BLaER1 treated with 17β-estradiol and CSF1 and Interleukin-3, amounts not matched to agents 10 nM and 100 nM (cell line): Measurements from ENCODE around the gene MTX1.

Experiments used
- H3K27ac ChIP-seq, 11 experiments: shearing (Covaris generic); formaldehyde crosslinking; 2 replicates each; pipeline ENCODE4 v1.8.1; 2022
- H3K27me3 ChIP-seq, 11 experiments: shearing (Covaris generic); formaldehyde crosslinking; 2 replicates each; pipeline ENCODE4 v1.8.1; 2022
- H3K36me3 ChIP-seq, 11 experiments: shearing (Covaris generic); formaldehyde crosslinking; 2 replicates each; pipeline ENCODE4 v1.8.1; 2022
- H3K4me1 ChIP-seq, 10 experiments: shearing (Covaris generic); formaldehyde crosslinking; 2 replicates each; pipeline ENCODE4 v1.8.1; 2022
- H3K4me2 ChIP-seq, 11 experiments: shearing (Covaris generic); formaldehyde crosslinking; 2 replicates each; pipeline ENCODE4 v1.8.1; 2022
- H3K4me3 ChIP-seq, 10 experiments: shearing (Covaris generic); formaldehyde crosslinking; 2 replicates each; pipeline ENCODE4 v1.8.1; 2022
- H3K9ac ChIP-seq, 11 experiments: shearing (Covaris generic); formaldehyde crosslinking; 2 replicates each; pipeline ENCODE4 v1.8.1; 2022
- H3K9me3 ChIP-seq, 11 experiments: shearing (Covaris generic); formaldehyde crosslinking; replicated peaks in 1 of 11; 2 replicates each; pipeline ENCODE4 v1.8.1; 2022
- H4K20me1 ChIP-seq, 11 experiments: shearing (Covaris generic); formaldehyde crosslinking; 2 replicates each; pipeline ENCODE4 v1.8.1; 2022
- Cebpa-rat ChIP-seq, 11 experiments: shearing (Covaris generic); IDR thresholded peaks; 2 replicates each; pipeline ENCODE4 v1.8.1; 2022

The MTX1 gene

DNA sequence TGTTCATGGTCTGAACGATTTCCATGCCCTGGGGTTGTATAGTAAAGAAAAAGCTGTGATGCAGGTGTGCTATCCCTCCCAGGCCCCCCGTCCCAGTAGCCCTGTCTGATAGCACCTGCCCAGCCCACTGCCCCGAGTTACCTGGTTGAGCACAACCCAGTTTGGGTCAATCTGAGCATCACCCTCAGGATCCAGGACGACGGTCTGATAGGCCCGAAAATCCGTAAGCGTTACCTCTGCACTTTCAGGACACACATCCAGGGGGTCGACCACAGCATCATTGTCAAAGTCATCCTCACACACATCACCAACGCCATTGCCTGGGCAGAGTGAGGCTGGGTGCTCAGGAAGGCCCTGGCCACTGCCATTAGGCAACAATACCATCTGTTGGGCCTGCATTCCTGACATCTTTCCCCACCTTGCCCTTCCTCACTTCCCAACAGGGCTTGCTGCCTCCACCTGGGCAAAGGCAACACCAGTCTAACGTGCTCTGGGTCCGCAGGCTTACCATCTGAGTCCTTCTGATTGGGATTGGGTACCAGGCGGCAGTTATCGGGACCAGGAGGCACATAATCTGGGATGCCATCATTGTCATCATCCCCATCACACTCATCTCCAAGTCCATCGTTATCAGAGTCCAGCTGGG, 10.5 kb upstream of the MTX1 start:
- Histone ChIP-seq H3K27ac (no peak overlapping the region), H3K4me2 (no peak overlapping the region)

DNA sequence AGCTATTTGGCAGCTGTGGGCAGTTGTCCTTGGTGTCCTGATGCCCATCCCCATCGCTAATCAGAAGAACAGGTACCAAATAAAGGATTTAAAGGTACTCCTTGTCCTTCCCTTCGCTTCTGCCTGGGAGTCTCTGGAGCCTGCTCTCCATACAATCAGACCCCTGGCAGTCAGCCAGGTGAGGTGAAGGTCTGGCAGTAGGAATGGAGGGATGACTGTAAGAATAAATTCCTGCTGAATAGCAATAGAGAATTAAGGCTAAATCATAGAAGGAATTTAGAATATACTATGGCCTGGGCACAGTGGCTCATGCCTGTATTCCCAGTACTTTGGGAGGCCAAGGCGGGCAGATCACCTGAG, 10.0 kb upstream of the MTX1 start:
- Histone ChIP-seq H3K27me3 (no peaks in the 10 kb centered on the region), H3K27ac (no peak overlapping the region), H3K36me3 (peaks cover 0 to 36% (median 21%) of the 10 kb centered on the region in 11 experiments; a peak in 12 of 22 replicates), H3K4me1 (peaks cover 15 to 26% (median 22%) of the 10 kb centered on the region in 10 experiments), H3K9ac (no peak overlapping the region), H3K4me3 (no peak overlapping the region), H3K4me2 (no peak overlapping the region), H3K9me3 (no peaks in the 10 kb centered on the region), H4K20me1 (no peaks in the 10 kb centered on the region)
- TF ChIP-seq Cebpa-rat (IDR thresholded peaks at IDR 0.05), result no peak

More for the DNA sequence above, 10.5 kb upstream of the MTX1 start:
- TF ChIP-seq Cebpa-rat (IDR thresholded peaks at IDR 0.05), result no peak
- H3K4me3 ChIP-seq, result no peak overlapping the region
- no peaks in the 10 kb centered on the region for H3K27me3 ChIP-seq
- no peaks in the 10 kb centered on the region for H4K20me1 ChIP-seq
- H3K36me3 ChIP-seq, result peaks cover 0 to 36% (median 21%) of the 10 kb centered on the region in 11 experiments; a peak in 12 of 22 replicates
- H3K9me3 ChIP-seq, result no peaks in the 10 kb centered on the region
- peaks cover 19 to 32% (median 26%) of the 10 kb centered on the region in 10 experiments for H3K4me1 ChIP-seq
- no peak overlapping the region for H3K9ac ChIP-seq

DNA sequence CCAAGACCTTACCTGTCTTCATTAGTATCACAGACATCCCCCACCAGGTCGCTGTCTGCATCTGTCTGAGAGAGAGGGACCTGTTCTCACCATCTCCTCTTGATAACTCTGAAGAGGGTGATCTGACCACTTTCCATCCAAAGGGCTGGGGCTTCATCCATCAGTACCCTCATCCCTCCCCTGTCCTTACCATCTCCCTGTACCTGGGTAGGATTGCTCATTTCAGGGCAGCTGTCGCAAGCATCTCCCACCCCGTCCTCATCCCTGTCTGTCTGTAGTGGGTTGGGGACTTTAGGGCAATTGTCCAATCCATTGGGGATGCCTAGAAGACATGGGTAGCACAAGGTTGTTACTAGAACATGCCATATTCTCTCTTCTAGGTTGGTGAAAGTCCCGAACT, 8.7 kb upstream of the MTX1 start:
- H3K36me3 ChIP-seq, result peaks cover 0 to 36% (median 21%) of the 10 kb centered on the region in 11 experiments; a peak in 12 of 22 replicates

DNA sequence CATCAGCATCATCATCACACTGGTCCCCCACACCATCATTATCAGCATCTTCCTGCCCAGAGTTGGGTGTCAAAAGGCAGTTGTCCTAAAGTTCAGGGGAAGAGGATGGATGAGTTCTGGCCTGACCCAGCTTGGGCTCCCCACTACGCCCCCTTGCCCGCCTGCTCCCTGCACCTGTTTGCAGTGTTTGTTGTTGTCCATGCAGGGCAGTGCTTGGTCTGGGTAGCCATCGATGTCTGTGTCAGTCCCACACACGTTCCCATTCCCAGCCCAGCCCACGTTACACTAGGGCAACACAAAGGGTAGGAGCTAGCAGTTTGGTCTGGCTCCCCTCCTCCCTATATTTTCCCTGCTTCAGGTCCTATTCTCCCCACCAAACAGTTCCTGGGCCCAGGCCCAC, 7.6 kb upstream of the MTX1 start:
- H3K4me1 ChIP-seq, result peaks cover under 1 to 10% (median 5%) of the 10 kb centered on the region in 10 experiments; a peak in 16 of 20 replicates
- H3K4me3 ChIP-seq, result no peak overlapping the region
- peaks cover 0 to 36% (median 21%) of the 10 kb centered on the region in 11 experiments; a peak in 12 of 22 replicates for H3K36me3 ChIP-seq
- no peak overlapping the region for H3K27ac ChIP-seq
- no peak overlapping the region for H3K9ac ChIP-seq
- H3K9me3 ChIP-seq, result no peaks in the 10 kb centered on the region
- no peaks in the 10 kb centered on the region for H4K20me1 ChIP-seq
- H3K27me3 ChIP-seq, result no peaks in the 10 kb centered on the region
- TF ChIP-seq Cebpa-rat (IDR thresholded peaks at IDR 0.05), result no peak
- H3K4me2 ChIP-seq, result no peak overlapping the region

More for the DNA sequence above, 8.7 kb upstream of the MTX1 start:
- peaks cover 5 to 16% (median 12%) of the 10 kb centered on the region in 10 experiments; a peak in 16 of 20 replicates for H3K4me1 ChIP-seq
- H3K4me2 ChIP-seq, result no peak overlapping the region
- H3K27ac ChIP-seq, result no peak overlapping the region
- no peaks in the 10 kb centered on the region for H3K27me3 ChIP-seq
- no peak overlapping the region for H3K4me3 ChIP-seq
- H3K9ac ChIP-seq, result no peak overlapping the region
- no peak for TF ChIP-seq Cebpa-rat (IDR thresholded peaks at IDR 0.05)
- H3K9me3 ChIP-seq, result no peaks in the 10 kb centered on the region
- no peaks in the 10 kb centered on the region for H4K20me1 ChIP-seq

DNA sequence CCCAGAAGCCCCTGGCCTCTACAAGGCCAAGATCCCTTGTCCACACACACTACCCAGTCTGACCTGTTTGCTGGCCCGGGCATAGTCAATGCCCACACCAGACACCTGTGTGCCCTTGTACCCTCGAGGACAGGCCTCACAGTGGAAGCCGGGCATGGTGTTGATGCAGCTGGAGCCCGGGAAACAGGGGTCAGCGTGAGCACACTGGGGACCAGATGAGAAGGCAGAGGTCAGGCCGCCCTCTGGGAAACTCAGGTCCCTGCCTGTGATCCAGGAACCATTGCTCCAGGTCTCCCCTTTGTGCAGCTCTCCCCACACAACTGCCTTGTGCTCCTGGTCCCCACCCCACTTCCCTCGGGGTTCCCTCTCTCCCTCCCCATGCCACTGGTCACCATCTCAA, 6.3 kb upstream of the MTX1 start:
- Histone ChIP-seq H3K9ac (no peak overlapping the region), H3K27ac (no peak overlapping the region)

DNA sequence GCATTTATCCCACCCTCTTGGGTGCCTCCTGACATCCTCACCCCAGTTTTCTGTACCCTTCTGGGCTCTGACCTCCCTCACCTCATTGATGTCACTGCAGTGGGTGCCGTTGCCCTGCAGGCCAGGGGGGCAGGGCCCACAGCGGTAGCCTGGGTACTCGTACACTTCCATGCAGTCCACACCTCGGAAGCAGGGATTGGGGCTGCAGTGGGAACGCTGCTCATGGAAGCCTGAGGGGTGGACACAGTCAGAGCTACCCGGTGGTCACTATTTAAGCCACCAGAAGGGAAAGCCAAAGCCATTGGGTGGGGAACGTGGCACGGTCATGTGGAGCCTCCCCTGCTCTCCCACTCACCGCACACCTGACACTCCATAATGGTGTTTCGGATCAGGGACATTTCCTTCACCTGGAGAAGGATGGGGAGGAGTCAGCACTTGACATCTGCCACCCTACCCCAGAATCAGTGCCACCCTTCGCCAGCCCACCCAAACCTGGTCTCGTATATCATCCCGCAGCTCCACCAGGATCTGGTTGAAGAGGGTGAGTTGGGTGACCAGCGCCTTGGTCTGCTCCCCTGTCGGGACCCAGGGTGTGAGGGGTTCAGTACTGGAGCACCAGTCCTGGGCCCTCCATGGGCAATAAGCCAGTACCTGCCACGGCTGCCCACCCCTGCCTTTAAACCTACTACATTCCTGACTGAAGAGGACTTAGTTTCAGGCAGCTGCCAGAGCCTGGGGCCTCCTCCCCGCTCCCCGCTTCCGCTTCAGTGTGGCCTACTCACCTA, 5.6 kb upstream of the MTX1 start:
- Histone ChIP-seq H3K9ac (peak overlapping the region in 2 of 11 experiments; percentile 0 to 9; a peak in 1 of 22 replicates), H3K9me3 (no peaks in the 10 kb centered on the region), H3K4me3 (no peak overlapping the region), H3K27ac (no peak overlapping the region), H4K20me1 (no peaks in the 10 kb centered on the region), H3K36me3 (peaks cover 0 to 22% (median 8%) of the 10 kb centered on the region in 11 experiments; a peak in 9 of 22 replicates), H3K4me1 (peaks cover 16 to 23% (median 22%) of the 10 kb centered on the region in 10 experiments), H3K27me3 (no peaks in the 10 kb centered on the region), H3K4me2 (no peak overlapping the region)
- TF ChIP-seq Cebpa-rat (IDR thresholded peaks at IDR 0.05), result no peak

More for the DNA sequence above, 6.3 kb upstream of the MTX1 start:
- no peaks in the 10 kb centered on the region for H3K27me3 ChIP-seq
- H3K36me3 ChIP-seq, result peaks cover 0 to 30% (median 14%) of the 10 kb centered on the region in 11 experiments; a peak in 12 of 22 replicates
- TF ChIP-seq Cebpa-rat (IDR thresholded peaks at IDR 0.05), result no peak
- peaks cover 8 to 16% (median 15%) of the 10 kb centered on the region in 10 experiments for H3K4me1 ChIP-seq
- H3K9me3 ChIP-seq, result no peaks in the 10 kb centered on the region
- no peak overlapping the region for H3K4me3 ChIP-seq
- H4K20me1 ChIP-seq, result no peaks in the 10 kb centered on the region
- H3K4me2 ChIP-seq, result no peak overlapping the region

DNA sequence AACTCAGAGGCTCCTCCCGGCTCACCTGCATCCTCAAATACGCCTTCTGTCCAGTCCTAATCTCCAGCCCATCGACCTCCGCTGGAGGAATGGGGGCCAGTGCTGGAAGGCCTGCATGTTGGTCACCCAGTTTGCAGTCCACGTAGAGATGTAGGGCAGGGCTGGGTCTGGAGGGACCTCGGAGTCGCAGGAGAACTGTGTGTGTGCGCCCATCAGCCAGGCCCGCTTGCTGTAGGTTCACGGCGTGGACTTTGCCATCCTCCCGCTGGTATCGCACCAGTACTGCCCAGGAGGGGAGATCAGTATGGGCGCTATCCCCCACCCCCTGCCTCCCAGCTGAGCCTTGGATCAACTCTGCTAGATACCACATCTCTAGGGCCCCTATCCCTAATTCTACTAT, 3.5 kb upstream of the MTX1 start:
- H3K36me3 ChIP-seq, result peaks cover 0 to 15% (median 0%) of the 10 kb centered on the region in 11 experiments; a peak in 3 of 22 replicates
- H3K27ac ChIP-seq, result no peak overlapping the region
- no peaks in the 10 kb centered on the region for H3K9me3 ChIP-seq
- H3K4me1 ChIP-seq, result peaks cover 28 to 37% (median 35%) of the 10 kb centered on the region in 10 experiments
- no peak for TF ChIP-seq Cebpa-rat (IDR thresholded peaks at IDR 0.05)
- peak overlapping the region in 3 of 11 experiments; percentile 16 to 38 (median 24); a peak in 2 of 22 replicates for H3K9ac ChIP-seq
- H4K20me1 ChIP-seq, result no peaks in the 10 kb centered on the region
- H3K4me2 ChIP-seq, result no peak overlapping the region
- no peak overlapping the region for H3K4me3 ChIP-seq
- H3K27me3 ChIP-seq, result no peaks in the 10 kb centered on the region

DNA sequence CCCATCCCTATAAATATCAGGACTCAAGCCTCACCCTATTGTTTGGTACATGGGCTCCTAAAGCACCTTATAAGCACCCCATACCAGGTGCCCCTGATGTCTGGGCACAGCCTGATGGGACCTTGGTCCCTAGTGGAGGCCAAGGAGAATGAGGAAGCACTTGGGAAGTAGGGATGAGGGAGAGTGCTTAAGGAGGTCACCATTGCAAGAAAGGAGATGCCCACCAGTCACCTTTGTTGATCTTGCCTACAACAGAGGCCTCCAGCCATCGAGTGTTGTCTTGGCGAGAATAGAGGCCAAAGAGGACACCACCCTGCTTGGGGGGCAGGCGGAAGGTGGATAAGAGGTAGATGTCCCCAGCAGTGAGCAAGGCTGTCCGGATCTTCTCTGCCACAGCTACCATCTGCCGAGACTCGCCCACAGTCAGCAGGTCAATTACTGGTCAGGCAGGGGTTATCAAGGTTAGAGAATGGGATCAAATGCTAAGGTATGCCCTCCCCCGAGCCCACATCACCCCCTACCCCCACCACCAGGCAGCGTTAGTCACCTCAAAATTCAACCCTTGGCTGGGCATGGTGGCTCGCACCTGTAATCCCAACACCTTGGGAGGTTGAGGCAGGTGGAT, 2.4 kb upstream of the MTX1 start:
- no peak for TF ChIP-seq Cebpa-rat (IDR thresholded peaks at IDR 0.05)
- H3K4me2 ChIP-seq, result peak overlapping the region in 7 of 11 experiments; percentile 89 to 98 (median 95); a peak in 12 of 22 replicates
- no peaks in the 10 kb centered on the region for H3K27me3 ChIP-seq
- H3K9me3 ChIP-seq, result no peaks in the 10 kb centered on the region
- H3K4me1 ChIP-seq, result peaks cover 36 to 46% (median 42%) of the 10 kb centered on the region in 10 experiments
- H3K36me3 ChIP-seq, result peaks cover 0 to 18% (median 3%) of the 10 kb centered on the region in 11 experiments; a peak in 6 of 22 replicates
- peak overlapping the region in 1 of 11 experiments; percentile 4; a peak in 1 of 22 replicates for H3K27ac ChIP-seq
- H3K4me3 ChIP-seq, result no peak overlapping the region
- no peaks in the 10 kb centered on the region for H4K20me1 ChIP-seq
- peak overlapping the region in 6 of 11 experiments; percentile 22 to 93 (median 30); a peak in 5 of 22 replicates for H3K9ac ChIP-seq
